Astrocyte (in vitro differentiated cells and primary cell): ENCODE results near the gene PDE1A. TPM values are rescaled to one million over a fixed set of nuclear protein-coding genes. Genes with fewer than 3 reads are reported as not detected.

Experiments used
- DNase-seq: peaks from one replicate; pipeline ENCODE4 v3.0.0-alpha.2; 2010; ENCODE audit warnings: low read depth
- FAIRE-seq: peaks from 2 replicates; lab custom pipeline; 2011; peaks lifted over from hg19 to GRCh38; lab: Jason Lieb, UNC
- H2AFZ ChIP-seq: 2 replicates; pipeline ENCODE4 v1.6.0; 2012; ENCODE audit warnings: low read depth, low read length, inconsistent platforms
- H3K27ac ChIP-seq: 2 replicates; pipeline ENCODE4 v1.5.1; 2011; ENCODE audit warnings: low read depth, low read length, inconsistent platforms
- H3K27me3 ChIP-seq: 2 replicates; pipeline ENCODE4 v1.6.0; 2011; ENCODE audit warnings: low read length, inconsistent platforms; ENCODE audit not compliant: insufficient read depth
- H3K36me3 ChIP-seq: 2 replicates; pipeline ENCODE4 v1.5.1; 2011; ENCODE audit warnings: low read length, inconsistent platforms; ENCODE audit not compliant: insufficient read depth
- H3K4me1 ChIP-seq: 2 replicates; pipeline ENCODE4 v1.5.1; 2011; ENCODE audit warnings: low read length, inconsistent platforms; ENCODE audit not compliant: insufficient read depth
- H3K4me2 ChIP-seq: 2 replicates; pipeline ENCODE4 v1.6.0; 2012; ENCODE audit warnings: low read length, inconsistent platforms
- H3K4me3 ChIP-seq: 2 replicates; pipeline ENCODE4 v1.5.1; 2011; ENCODE audit warnings: low read depth, mild to moderate bottlenecking, low read length, inconsistent platforms; ENCODE audit not compliant: insufficient read depth
- H3K79me2 ChIP-seq: 2 replicates; pipeline ENCODE4 v1.6.0; 2012; ENCODE audit warnings: mild to moderate bottlenecking, low read length, inconsistent platforms; ENCODE audit not compliant: insufficient read depth
- H3K9ac ChIP-seq: 2 replicates; pipeline ENCODE4 v1.6.0; 2012; ENCODE audit warnings: mild to moderate bottlenecking, low read length, inconsistent platforms
- H3K9me3 ChIP-seq: 2 replicates; pipeline ENCODE4 v1.5.1; 2012; ENCODE audit warnings: low read depth, mild to moderate bottlenecking, low read length, inconsistent platforms; ENCODE audit not compliant: insufficient read depth
- H4K20me1 ChIP-seq: 2 replicates; pipeline ENCODE4 v1.6.0; 2012; ENCODE audit warnings: low read length, inconsistent platforms; ENCODE audit not compliant: insufficient read depth
- H3K27ac Mint-ChIP-seq: one replicate; pipeline ENCODE4 v1.8.0; 2021; ENCODE audit warnings: mild to moderate bottlenecking, mixed read lengths; ENCODE audit not compliant: unreplicated experiment
- H3K27me3 Mint-ChIP-seq: one replicate; pipeline ENCODE4 v1.8.0; 2021; ENCODE audit warnings: low read depth, mixed read lengths; ENCODE audit not compliant: unreplicated experiment
- H3K36me3 Mint-ChIP-seq: one replicate; pipeline ENCODE4 v1.8.0; 2021; ENCODE audit warnings: low read depth, mixed read lengths; ENCODE audit not compliant: unreplicated experiment
- H3K4me1 Mint-ChIP-seq: one replicate; pipeline ENCODE4 v1.8.0; 2021; ENCODE audit warnings: low read depth, mixed read lengths; ENCODE audit not compliant: unreplicated experiment
- H3K4me3 Mint-ChIP-seq: one replicate; pipeline ENCODE4 v1.8.0; 2021; ENCODE audit warnings: mild to moderate bottlenecking, moderate library complexity, mixed read lengths; ENCODE audit not compliant: unreplicated experiment
- H3K9me3 Mint-ChIP-seq: one replicate; pipeline ENCODE4 v1.8.0; 2021; ENCODE audit warnings: mild to moderate bottlenecking, mixed read lengths; ENCODE audit not compliant: unreplicated experiment
- EZH2 ChIP-seq: IDR thresholded peaks from 2 replicates; pipeline ENCODE4 v1.6.1; 2012; ENCODE audit warnings: mild to moderate bottlenecking, low read length, inconsistent platforms; ENCODE audit not compliant: insufficient read depth
- total RNA-seq: library from RNA; stranded (reverse); gene quantifications from 2 replicates; pipeline ENCODE4 v1.2.1, GENCODE V29; 2021
- TF ChIP-seq, protein P1 (sequence below): IDR thresholded peaks from 2 replicates; pipeline ENCODE4 v1.5.1; 2011; ENCODE audit warnings: low read depth, mild to moderate bottlenecking, inconsistent platforms, low read length, moderate library complexity; ENCODE audit not compliant: insufficient read depth

The PDE1A gene
- total RNA-seq, 1 donor from 2014 or later = 0.32 TPM

GRCh38 chr2:182406221-182406620 lies 20.6 kb downstream of the PDE1A start:
- Histone ChIP-seq H3K36me3 (no peaks in the 10 kb centered on the region), H3K79me2 (no peaks in the 10 kb centered on the region), H3K27ac (no peak overlapping the region), H3K27me3 (no peaks in the 10 kb centered on the region), H4K20me1 (no peaks in the 10 kb centered on the region), H3K4me3 (no peak overlapping the region), H3K4me1 (peaks cover 8% of the 10 kb centered on the region), H2AFZ (no peak overlapping the region), H3K4me2 (no peak overlapping the region), H3K9ac (no peak overlapping the region), H3K9me3 (no peaks in the 10 kb centered on the region)
- FAIRE-seq (no peak), DNase-seq (peak; percentile 54)
- H3K36me3 Mint-ChIP-seq = no peaks in the 10 kb centered on the region
- H3K27me3 Mint-ChIP-seq = no peaks in the 10 kb centered on the region
- no peak overlapping the region for H3K27ac Mint-ChIP-seq
- H3K4me1 Mint-ChIP-seq = peaks cover 6% of the 10 kb centered on the region
- H3K9me3 Mint-ChIP-seq = no peaks in the 10 kb centered on the region
- TF ChIP-seq EZH2 = no peak
- TF ChIP-seq, protein P1, sequence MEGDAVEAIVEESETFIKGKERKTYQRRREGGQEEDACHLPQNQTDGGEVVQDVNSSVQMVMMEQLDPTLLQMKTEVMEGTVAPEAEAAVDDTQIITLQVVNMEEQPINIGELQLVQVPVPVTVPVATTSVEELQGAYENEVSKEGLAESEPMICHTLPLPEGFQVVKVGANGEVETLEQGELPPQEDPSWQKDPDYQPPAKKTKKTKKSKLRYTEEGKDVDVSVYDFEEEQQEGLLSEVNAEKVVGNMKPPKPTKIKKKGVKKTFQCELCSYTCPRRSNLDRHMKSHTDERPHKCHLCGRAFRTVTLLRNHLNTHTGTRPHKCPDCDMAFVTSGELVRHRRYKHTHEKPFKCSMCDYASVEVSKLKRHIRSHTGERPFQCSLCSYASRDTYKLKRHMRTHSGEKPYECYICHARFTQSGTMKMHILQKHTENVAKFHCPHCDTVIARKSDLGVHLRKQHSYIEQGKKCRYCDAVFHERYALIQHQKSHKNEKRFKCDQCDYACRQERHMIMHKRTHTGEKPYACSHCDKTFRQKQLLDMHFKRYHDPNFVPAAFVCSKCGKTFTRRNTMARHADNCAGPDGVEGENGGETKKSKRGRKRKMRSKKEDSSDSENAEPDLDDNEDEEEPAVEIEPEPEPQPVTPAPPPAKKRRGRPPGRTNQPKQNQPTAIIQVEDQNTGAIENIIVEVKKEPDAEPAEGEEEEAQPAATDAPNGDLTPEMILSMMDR = no peak
- no peak overlapping the region for H3K4me3 Mint-ChIP-seq

DNA sequence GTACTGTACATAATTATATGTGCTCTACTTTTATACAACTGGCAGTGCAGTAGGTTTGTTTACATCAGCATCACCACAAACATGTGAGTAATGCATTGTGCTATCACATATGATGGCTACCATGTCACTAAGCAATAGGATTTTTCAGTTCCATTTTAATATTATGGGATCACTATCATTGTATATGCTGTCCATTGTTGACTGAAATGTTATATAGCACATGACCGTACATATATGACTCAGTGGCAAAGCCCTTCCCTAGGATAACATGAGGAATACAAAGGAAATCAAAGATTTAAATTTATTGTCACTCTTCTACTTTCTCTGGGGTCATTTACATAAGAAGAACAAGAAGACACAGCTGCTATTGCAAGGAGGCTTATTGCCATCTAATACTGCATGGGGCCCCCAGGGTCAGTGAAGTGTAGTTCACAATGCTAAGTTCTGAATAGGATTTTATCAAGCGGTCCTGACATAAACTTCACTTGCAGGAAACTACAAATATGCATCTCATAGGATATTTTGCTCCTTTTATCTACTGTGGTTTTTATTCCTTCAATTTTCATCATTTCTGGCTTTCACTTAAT lies 21.8 kb downstream of the PDE1A start:
- Mint-ChIP-seq H3K9me3 (no peaks in the 10 kb centered on the region), H3K4me3 (no peak overlapping the region), H3K27ac (no peak overlapping the region), H3K4me1 (peaks cover 6% of the 10 kb centered on the region), H3K27me3 (no peaks in the 10 kb centered on the region), H3K36me3 (no peaks in the 10 kb centered on the region)
- H2AFZ ChIP-seq = no peak overlapping the region
- FAIRE-seq (no peak), DNase-seq (peak; percentile 6)
- H3K9me3 ChIP-seq = no peaks in the 10 kb centered on the region
- H3K27ac ChIP-seq = no peak overlapping the region
- no peaks in the 10 kb centered on the region for H4K20me1 ChIP-seq
- H3K27me3 ChIP-seq = no peaks in the 10 kb centered on the region
- no peaks in the 10 kb centered on the region for H3K36me3 ChIP-seq
- H3K4me3 ChIP-seq = no peak overlapping the region
- no peaks in the 10 kb centered on the region for H3K79me2 ChIP-seq
- TF ChIP-seq, protein P1 = no peak
- no peak for TF ChIP-seq EZH2
- no peak overlapping the region for H3K9ac ChIP-seq
- peaks cover 8% of the 10 kb centered on the region for H3K4me1 ChIP-seq
- H3K4me2 ChIP-seq = no peak overlapping the region

DNA sequence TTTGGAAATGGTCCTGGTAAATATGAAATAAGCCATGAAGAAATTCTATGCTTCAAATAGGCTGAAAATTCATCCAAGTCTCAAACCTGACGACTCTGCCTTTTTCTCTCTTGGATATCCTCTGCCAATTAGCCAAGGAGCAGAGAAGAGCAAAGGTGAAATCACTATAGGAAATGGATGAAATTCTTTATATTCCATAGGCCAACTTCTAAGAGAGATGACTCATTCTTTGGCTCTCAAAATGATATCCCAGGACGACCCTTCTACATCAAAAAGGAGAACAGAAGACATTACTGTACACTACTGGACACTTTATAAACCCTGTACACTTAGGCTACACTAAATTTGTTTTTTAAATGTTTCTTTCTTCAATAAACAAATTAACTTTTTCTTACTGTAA lies 22.7 kb downstream of the PDE1A start:
- H3K79me2 ChIP-seq = no peaks in the 10 kb centered on the region
- no peaks in the 10 kb centered on the region for H3K9me3 Mint-ChIP-seq
- no peak overlapping the region for H3K27ac ChIP-seq
- no peaks in the 10 kb centered on the region for H3K27me3 ChIP-seq
- H3K4me1 Mint-ChIP-seq = peaks cover 6% of the 10 kb centered on the region
- H3K4me3 ChIP-seq = no peak overlapping the region
- H3K27me3 Mint-ChIP-seq = no peaks in the 10 kb centered on the region
- FAIRE-seq (no peak), DNase-seq (peak; percentile 55)
- no peak overlapping the region for H3K27ac Mint-ChIP-seq
- H2AFZ ChIP-seq = no peak overlapping the region
- no peak overlapping the region for H3K9ac ChIP-seq
- H3K36me3 ChIP-seq = no peaks in the 10 kb centered on the region
- no peaks in the 10 kb centered on the region for H4K20me1 ChIP-seq
- H3K4me3 Mint-ChIP-seq = no peak overlapping the region
- peak overlapping the region; percentile 29 for H3K4me2 ChIP-seq
- no peaks in the 10 kb centered on the region for H3K36me3 Mint-ChIP-seq
- no peaks in the 10 kb centered on the region for H3K9me3 ChIP-seq
- TF ChIP-seq, protein P1 = no peak
- no peak for TF ChIP-seq EZH2
- peaks cover 8% of the 10 kb centered on the region for H3K4me1 ChIP-seq
